ENCODE data around the gene MLF2. TPM values are rescaled to one million over a fixed set of nuclear protein-coding genes. Genes with fewer than 3 reads are reported as not detected.

MLF2 gene
- total RNA-seq, 1 experiment from 2014 or later, result 244 TPM

DNA sequence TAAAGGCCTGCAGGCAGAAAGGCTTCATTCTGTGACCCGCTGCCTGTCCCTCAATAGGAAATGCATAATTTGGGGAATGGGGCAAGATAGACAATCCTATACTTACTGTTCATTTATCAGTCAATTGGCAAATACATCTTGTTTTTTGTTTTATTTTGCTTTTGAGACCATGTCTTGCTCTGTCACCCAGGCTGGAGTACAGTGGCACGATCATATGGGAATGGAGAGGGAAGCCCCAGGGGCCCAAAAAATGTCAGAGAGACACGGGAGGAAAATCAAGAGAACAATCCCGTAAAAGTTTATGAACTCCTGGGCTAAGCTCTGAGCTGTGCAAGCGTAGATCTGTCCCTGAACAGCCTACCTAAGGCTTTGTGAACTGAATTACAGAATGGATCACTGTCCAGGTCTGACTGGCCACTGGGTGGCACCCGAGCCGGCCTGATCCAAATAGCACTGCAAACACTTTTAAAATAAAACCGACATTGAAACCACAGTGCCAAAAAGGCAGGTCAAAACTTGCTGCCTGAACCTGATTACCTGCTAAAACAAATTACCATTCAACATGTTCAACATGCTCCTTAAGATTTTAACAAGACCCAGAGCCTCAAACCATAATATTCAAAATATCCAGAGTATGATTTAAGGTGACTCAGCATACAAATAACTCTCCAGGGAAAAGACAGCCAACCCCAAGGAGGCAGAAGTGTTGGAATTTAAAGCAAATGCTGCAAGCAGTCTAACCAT lies 17.3 kb downstream of the MLF2 start:
- no peak overlapping the region for H2BK5ac ChIP-seq (ENCODE audit: insufficient read length, low read length)
- H2AK5ac ChIP-seq (ENCODE audit: insufficient read length, low read length), result no peak overlapping the region
- H3K4me2 ChIP-seq (ENCODE audit: insufficient read depth, insufficient read length, low read length), result no peak overlapping the region
- H3K9me3 ChIP-seq (ENCODE audit: control insufficient read depth, low read depth, low read length), result no peaks in the 10 kb centered on the region
- no peak overlapping the region for H3K14ac ChIP-seq (ENCODE audit: insufficient read depth, low read length)
- H4K20me1 ChIP-seq (ENCODE audit: control insufficient read depth, insufficient read depth, insufficient read length), result no peaks in the 10 kb centered on the region
- peak overlapping the region in 2 of 3 experiments; percentile 42 to 49; a peak in 4 of 7 replicates for H3K27ac Mint-ChIP-seq
- H3K36me3 Mint-ChIP-seq (ENCODE audit: insufficient read depth in 1 of 3, low read depth in 3 of 3), result peaks cover 6 to 9% (median 7%) of the 10 kb centered on the region in 3 experiments; a peak in 6 of 7 replicates
- DNase-seq, result peak; percentile 74
- no peaks in the 10 kb centered on the region for H3K27me3 ChIP-seq (ENCODE audit: insufficient read depth, low read length)
- no peak overlapping the region for H2AFZ ChIP-seq (ENCODE audit: low read length)
- H3K18ac ChIP-seq (ENCODE audit: insufficient read length, low read depth, low read length), result no peak overlapping the region
- TF ChIP-seq CTCF (conservative IDR thresholded peaks at IDR 0.05), result peak; percentile 80
- WGBS (ENCODE audit: extremely low coverage, insufficient read length, low lambda C conversion rate), result no CpG with 5 or more reads among the region's 8 CpGs
- no peak overlapping the region for H2BK15ac ChIP-seq (ENCODE audit: low read depth, low read length)
- no peak overlapping the region for H4K91ac ChIP-seq (ENCODE audit: insufficient read length, low read depth, low read length)
- H3K56ac ChIP-seq (ENCODE audit: insufficient read length, low read depth, low read length), result no peak overlapping the region
- no peak overlapping the region for H4K8ac ChIP-seq (replicated peaks; ENCODE audit: insufficient read length, low read depth, low read length)
- H2BK20ac ChIP-seq (ENCODE audit: low read depth, low read length, poor library complexity, severe bottlenecking), result no peak overlapping the region
- no peak overlapping the region for H3K27ac ChIP-seq (ENCODE audit: insufficient read length, low read depth, low read length)
- no peaks in the 10 kb centered on the region for H3K79me1 ChIP-seq (ENCODE audit: insufficient read depth, low read depth, low read length, poor library complexity, severe bottlenecking)
- peaks cover 4 to 7% of the 10 kb centered on the region in 2 experiments; a peak in 3 of 4 replicates for H3K4me1 Mint-ChIP-seq
- H3K79me2 ChIP-seq (ENCODE audit: insufficient read depth, low read length), result no peaks in the 10 kb centered on the region
- no peak overlapping the region for H3T11ph ChIP-seq (ENCODE audit: low read length)
- no peak overlapping the region for H2BK120ac ChIP-seq (ENCODE audit: low read depth, low read length, poor library complexity, severe bottlenecking)
- H3K4me3 Mint-ChIP-seq, result no peak overlapping the region
- no peak overlapping the region for H3K9ac ChIP-seq (ENCODE audit: extremely low read depth, insufficient read length, low read length)
- no peak overlapping the region for H3K23ac ChIP-seq (ENCODE audit: insufficient read length, low read depth, low read length)
- no peak overlapping the region for H4K5ac ChIP-seq (ENCODE audit: insufficient read length, low read depth, low read length)
- H3K27me3 Mint-ChIP-seq (ENCODE audit: low read depth), result no peaks in the 10 kb centered on the region
- no peaks in the 10 kb centered on the region for H3K9me3 Mint-ChIP-seq
- no peak overlapping the region for H3K4ac ChIP-seq (ENCODE audit: low read depth, low read length)
- no peak overlapping the region for H2BK12ac ChIP-seq (ENCODE audit: insufficient read length, low read depth, low read length)
- H3K23me2 ChIP-seq (ENCODE audit: insufficient read length, low read depth, low read length, poor library complexity, severe bottlenecking), result no peaks in the 10 kb centered on the region
- no peaks in the 10 kb centered on the region for H3K4me1 ChIP-seq (ENCODE audit: insufficient read depth, low read length)

Data from H9 (cell line).